Thyroid gland (tissue), 4 donors: ENCODE measurements around the gene GOLGA6C.
"Not testable (repeated sequence)": the region's sequence is repeated elsewhere in the genome, so short reads cannot be mapped to it uniquely, and the experiment has no call there.

Experiments used
- POLR2A ChIP-seq, 2 donors: fragments of 450-650 bp; IDR thresholded peaks; one replicate each; pipeline ENCODE4 v1.6.1; 2017; ENCODE audit warnings: antibody characterized with exemption in 2 of 2, mild to moderate bottlenecking in 2 of 2, moderate library complexity in 1 of 2
- TF ChIP-seq, protein P1 (sequence below), 6 experiments: fragments of 200-600 bp in 3 of 6; fragments of 450-650 bp in 3 of 6; sonication (generic) in 3 of 6; IDR thresholded peaks; one replicate each; pipeline ENCODE4 v1.5.1; 2016 to 2019; ENCODE audit warnings: antibody characterized with exemption in 6 of 6, mild to moderate bottlenecking in 2 of 6, inconsistent platforms in 1 of 6, moderate library complexity in 1 of 6

DNA sequence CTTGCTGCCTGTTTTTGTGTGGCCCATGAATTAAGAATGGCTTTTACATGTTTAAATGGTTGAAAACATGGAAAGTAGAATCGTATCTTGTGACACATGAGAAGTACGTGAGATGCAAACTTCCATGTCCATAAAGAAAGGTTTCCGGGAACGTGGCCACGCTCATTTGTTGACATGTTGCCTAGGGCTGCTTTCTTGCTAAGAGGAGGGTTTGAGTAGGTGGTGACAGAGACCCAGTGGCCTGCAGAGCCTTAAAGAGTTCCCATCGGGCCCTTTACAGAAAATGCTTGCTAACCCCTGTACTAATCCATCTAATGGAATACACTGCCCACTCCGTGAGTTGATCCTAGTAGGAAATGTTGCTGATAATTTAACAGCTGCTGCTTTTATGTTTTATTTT is 31.0 kb upstream of the GOLGA6C start:
- TF ChIP-seq, protein P1, sequence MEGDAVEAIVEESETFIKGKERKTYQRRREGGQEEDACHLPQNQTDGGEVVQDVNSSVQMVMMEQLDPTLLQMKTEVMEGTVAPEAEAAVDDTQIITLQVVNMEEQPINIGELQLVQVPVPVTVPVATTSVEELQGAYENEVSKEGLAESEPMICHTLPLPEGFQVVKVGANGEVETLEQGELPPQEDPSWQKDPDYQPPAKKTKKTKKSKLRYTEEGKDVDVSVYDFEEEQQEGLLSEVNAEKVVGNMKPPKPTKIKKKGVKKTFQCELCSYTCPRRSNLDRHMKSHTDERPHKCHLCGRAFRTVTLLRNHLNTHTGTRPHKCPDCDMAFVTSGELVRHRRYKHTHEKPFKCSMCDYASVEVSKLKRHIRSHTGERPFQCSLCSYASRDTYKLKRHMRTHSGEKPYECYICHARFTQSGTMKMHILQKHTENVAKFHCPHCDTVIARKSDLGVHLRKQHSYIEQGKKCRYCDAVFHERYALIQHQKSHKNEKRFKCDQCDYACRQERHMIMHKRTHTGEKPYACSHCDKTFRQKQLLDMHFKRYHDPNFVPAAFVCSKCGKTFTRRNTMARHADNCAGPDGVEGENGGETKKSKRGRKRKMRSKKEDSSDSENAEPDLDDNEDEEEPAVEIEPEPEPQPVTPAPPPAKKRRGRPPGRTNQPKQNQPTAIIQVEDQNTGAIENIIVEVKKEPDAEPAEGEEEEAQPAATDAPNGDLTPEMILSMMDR (IDR thresholded peaks at IDR 0.05) = not testable (repeated sequence)
- not testable (repeated sequence) for TF ChIP-seq POLR2A (IDR thresholded peaks at IDR 0.05)
